Muscle of back (tissue), 11 donors: ENCODE data around the gene AMIGO3. TPM values are rescaled to one million over a fixed set of nuclear protein-coding genes. Genes with fewer than 3 reads are reported as not detected.

Source experiments
- DNase-seq, 3 donors: peaks; one replicate each; pipeline versions ENCODE4 v3.0.0 to v3.0.0-alpha.2; 2013
- polyA plus RNA-seq, 10 donors: library from polyadenylated mRNA; unstranded; fragments of 120-200 nt; gene quantifications; one replicate each; pipeline ENCODE4 v1.2.1, GENCODE V29; 2013; ENCODE audit not compliant: insufficient read length in 10 of 10

The AMIGO3 gene
- polyA plus RNA-seq, 10 donors, result 1.3 to 3.8 (median 2.0) TPM

DNA sequence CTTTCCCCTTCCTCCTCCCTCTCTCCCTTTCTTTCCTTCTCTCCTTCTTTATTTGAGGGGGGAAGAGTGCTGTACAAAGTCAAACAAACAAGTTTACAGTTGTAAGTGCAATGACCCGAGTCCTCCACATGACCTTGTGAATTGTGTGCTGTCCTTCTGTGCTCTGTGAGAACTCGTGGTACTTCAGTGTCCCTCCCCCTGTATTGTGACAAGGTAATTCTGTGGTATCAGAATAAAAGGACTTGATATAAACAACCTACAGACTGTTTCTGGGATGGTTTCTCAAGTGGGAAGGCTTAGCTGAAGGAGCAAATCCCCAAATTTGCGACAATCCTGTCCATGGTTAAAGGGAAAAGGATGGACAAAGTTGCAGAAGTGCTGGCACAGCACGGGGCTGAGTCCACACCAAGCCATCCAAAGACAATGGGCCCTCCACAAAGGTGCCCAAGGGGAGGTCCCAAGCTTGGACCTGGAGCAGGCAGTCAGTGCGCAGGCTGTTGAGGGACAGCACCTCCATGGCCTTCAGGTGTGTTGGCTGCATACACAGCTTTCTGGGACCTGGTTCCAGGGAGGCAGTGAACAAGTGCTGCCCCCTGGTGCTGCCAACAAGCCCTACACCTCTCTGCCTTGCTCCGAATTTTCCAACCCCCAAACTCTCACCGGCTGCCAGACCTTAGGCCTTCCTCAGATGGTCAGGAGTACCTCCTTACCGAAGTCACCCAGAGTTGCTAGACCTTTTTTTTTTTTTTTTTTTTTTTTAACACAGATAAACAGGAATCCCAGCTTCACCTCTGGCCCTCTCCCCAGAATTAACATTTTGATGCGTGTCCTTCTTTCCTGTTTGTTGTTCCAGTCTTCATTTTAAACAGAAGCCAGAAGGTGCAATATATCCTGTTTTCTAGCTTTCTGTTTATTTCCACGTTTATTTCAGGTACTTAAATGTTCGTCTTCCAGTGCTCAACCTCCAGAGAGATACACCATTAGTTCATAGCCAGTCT is 47.9 kb downstream of the AMIGO3 start:
- DNase-seq, result peak; percentile 43 to 78 (median 66)

DNA sequence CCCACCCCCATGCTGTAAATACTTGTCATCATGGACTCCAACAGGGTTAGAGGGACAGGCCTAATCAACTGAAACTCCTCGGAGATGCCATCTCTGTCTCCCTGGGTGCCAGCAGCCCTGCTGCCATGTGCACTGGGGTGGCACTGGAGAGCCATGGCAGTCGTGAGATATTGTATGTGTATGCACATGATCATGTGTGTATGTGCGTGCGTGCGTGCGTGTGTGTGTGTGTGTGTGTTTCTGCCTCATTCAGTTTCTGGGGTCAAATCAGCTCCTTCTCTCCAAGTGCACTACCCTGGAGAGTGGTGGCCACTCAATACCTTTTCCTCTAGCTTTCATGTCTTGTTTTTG is 48.6 kb downstream of the AMIGO3 start:
- DNase-seq, result no peak

DNA sequence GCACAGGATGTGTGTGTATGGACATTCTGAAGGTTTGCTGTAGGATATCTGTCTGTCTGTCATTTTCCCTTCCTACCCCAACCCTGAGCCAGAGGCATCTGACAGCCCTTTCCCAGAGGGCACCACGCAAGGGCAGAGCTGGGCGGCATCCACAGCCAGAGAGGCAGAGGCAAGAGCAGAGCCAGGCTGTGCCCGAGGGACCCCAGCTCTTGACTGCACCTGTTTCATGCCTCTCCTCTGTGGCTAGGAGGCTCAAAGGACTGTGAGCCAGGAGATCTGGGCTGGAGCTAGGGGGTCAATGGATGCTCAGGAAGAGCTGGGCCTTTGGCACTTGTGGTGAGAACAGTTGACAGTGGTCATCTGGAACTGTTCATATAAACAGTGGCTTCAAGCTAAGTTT is 50.1 kb downstream of the AMIGO3 start:
- no peak for DNase-seq

DNA sequence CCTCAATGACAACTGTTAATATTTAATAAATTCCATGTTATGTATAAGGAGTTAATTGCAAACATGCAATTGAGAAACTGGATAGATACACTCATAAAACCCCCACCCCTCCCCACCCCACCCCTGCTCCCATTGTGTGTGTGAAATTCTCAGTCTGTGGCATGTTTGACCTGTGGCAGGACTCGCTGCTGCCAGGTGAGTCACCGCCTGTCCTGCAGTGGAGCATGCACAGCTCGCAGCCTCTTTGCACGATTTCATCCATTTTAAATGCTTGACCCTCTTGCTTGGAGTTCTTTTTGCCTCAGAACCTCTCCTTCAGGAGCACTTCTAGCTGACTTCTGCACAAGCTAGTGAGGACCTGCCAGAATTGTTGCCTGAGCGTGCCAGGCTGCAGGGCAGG is 50.6 kb downstream of the AMIGO3 start:
- no peak for DNase-seq

DNA sequence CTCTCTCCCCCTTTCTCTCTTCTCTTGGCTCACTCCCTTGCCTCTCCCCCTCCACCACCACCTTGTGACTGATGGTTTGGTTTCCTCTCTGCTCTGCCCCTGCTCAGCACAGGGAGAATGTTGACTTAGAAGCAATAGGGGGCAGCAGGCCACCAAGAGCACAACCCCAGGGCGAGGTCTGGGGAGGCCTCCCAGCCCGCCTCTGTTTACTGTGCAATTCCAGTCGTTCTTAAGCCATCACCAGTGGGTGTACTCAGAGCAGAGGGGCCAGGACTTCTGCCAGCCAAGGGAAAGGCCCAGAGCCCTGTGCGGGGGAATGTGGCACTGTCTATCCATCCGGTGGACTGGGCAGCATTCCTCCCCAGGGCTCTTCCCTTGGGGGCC is 51.1 kb downstream of the AMIGO3 start:
- no peak for DNase-seq

DNA sequence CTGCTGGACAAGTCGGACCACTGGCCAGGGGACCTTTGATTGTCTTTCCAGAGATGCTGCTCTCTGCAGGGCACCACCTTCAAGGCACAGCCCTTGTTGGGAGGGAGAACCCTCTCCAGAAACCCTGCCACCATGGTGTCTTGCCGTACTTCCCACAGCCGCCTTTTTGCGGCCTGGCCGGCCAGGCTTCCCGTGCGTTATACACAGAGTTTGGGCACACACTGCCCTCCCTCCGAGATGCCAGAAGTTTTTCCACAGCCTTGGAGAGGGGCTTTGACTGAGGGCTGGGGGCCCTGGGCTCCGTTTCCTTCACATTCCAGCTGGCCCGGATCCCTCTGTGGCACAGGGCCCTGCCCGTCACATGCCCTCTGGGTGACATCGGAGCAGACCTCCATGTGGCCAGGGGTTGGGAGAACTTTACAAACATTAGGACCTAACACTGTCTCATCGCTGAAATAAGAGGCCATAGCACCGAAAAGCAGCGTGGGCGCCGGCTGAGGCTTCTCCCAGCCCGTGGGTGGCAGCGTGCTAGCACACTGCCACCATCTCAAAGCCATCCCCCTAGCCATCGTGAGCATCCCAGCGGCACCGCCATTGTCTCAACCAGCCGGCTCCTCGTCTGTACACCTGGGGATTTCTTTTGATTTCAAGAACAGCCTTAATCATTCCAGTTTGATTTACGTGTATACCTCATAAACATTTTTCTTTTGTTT is 51.6 kb downstream of the AMIGO3 start:
- no peak for DNase-seq

Other genes with a start within 250 kb of the AMIGO3 start
- 100 to 1,000 TPM; 155 to 247 (median 209) TPM for gene DAG1, start 249.4 kb downstream of the AMIGO3 start, polyA plus RNA-seq
- 1 to 10 TPM in 3 of 10 donors, under 1 TPM in 7; 0.63 to 1.2 (median 0.91) TPM for gene BSN, start 165.2 kb downstream of the AMIGO3 start, polyA plus RNA-seq
- gene APEH, start 45.3 kb downstream of the AMIGO3 start, polyA plus RNA-seq, result 10 to 100 TPM; 55.5 to 64.8 (median 59.7) TPM
- gene MST1, start 30.2 kb downstream of the AMIGO3 start, polyA plus RNA-seq, result 10 to 100 TPM in 3 of 10 donors, 1 to 10 TPM in 7; 5.0 to 14.2 (median 8.1) TPM
- 10 to 100 TPM; 28.4 to 45.3 (median 41.6) TPM for gene RNF123, start 30.1 kb downstream of the AMIGO3 start, polyA plus RNA-seq
- gene GMPPB, start 4.3 kb upstream of the AMIGO3 start, polyA plus RNA-seq, result 10 to 100 TPM in 7 of 10 donors, 1 to 10 TPM in 3; 8.3 to 15.3 (median 12.0) TPM
- gene IP6K1, start 66.9 kb upstream of the AMIGO3 start, polyA plus RNA-seq, result 10 to 100 TPM; 19.5 to 31.5 (median 23.3) TPM
- under 1 TPM in 4 of 10 donors, not detected in 6; 0.10 to 0.45 (median 0.19) TPM for gene CDHR4, start 80.2 kb upstream of the AMIGO3 start, polyA plus RNA-seq
- gene INKA1, start 83.6 kb upstream of the AMIGO3 start, polyA plus RNA-seq, result 10 to 100 TPM in 3 of 10 donors, 1 to 10 TPM in 7; 4.3 to 18.7 (median 7.8) TPM
- 10 to 100 TPM; 14.2 to 29.2 (median 22.1) TPM for gene UBA7, start 94.3 kb upstream of the AMIGO3 start, polyA plus RNA-seq
- gene TRAIP, start 136.9 kb upstream of the AMIGO3 start, polyA plus RNA-seq, result 1 to 10 TPM; 3.3 to 6.2 (median 4.8) TPM
- under 1 TPM; 0.13 to 0.92 (median 0.30) TPM for gene CAMKV, start 150.2 kb upstream of the AMIGO3 start, polyA plus RNA-seq
- 1 to 10 TPM; 1.3 to 6.1 (median 2.0) TPM for gene MST1R, start 184.2 kb upstream of the AMIGO3 start, polyA plus RNA-seq
- gene MON1A, start 210.1 kb upstream of the AMIGO3 start, polyA plus RNA-seq, result 1 to 10 TPM; 4.9 to 8.3 (median 6.3) TPM
- gene RBM6, start 220.5 kb upstream of the AMIGO3 start, polyA plus RNA-seq, result 10 to 100 TPM; 50.5 to 97.3 (median 67.6) TPM